Measurements from ENCODE around the gene SH3RF3.

- TF ChIP-seq CTCF (IDR thresholded peaks at IDR 0.05) (no peak), POLR2A (IDR thresholded peaks at IDR 0.05) (no peak)
Measured at GRCh38 chr2:109507828-109508227, 378.8 kb downstream of the SH3RF3 start.
